GM13976 (cell line): ENCODE data around the gene TBC1D20.
"Not testable (repeated sequence)": the region's sequence is repeated elsewhere in the genome, so short reads cannot be mapped to it uniquely, and the experiment has no call there.

ENCODE experiments used
- DNase-seq: peaks from one replicate; pipeline ENCODE4 v3.0.0; 2012; ENCODE audit warnings: low spot score
- in situ Hi-C: fragments of 300-500 bp; cut with MboI; formaldehyde crosslinking; loops from one replicate; pipeline ENCODE4 v1.12.0; 2022; ENCODE audit warnings: low sequenced_read_pairs, mixed read lengths, inconsistent platforms; ENCODE audit not compliant: unreplicated experiment
- TF ChIP-seq, protein P1 (sequence below): IDR thresholded peaks from 2 replicates; pipeline ENCODE4 v1.5.1; 2012; ENCODE audit warnings: borderline replicate concordance, mild to moderate bottlenecking; ENCODE audit not compliant: insufficient read depth; ENCODE audit errors: extremely low read depth, missing control alignments, control extremely low read depth

TBC1D20 gene

DNA sequence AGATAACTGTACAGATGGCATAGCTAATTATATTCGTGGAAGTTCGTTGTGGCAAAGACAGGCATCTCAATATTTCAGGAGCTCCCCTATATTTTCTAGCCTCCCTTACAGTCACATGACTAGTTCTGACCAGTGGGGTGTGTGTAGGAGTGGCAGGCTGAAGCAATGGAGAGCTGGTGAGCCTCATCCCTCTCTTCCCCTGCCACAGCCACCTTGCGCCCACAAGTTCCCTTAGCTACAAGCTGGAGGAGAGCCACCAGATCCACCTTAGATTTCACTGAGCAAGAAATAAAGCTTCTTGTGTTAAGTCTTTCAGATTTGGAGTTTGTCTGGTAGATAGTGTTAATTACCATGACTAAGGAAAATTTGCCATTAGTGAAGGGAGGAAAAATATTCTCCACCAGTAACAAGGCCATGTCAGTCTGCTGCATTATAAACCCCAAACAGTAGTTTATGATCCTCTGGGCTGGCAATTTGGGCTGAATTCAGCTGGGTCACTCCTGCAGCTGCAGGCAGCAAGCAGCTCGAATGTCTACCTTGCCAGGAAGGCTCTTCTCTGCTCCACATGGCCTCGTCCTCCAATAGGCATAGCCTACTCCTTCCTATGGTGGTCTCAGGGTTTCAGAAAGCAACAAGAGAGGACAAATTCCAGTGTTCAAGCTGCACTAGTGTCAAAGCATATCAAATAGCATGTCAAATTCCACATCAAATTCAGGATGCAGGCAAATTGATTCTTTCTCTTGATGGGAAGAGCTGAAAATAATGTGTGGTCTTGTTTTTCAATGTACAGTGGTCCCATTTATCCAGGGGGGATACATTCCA, 61.7 kb downstream of the TBC1D20 start:
- DNase-seq, result no peak
- in situ Hi-C loops, result no loop called here
- TF ChIP-seq, protein P1, sequence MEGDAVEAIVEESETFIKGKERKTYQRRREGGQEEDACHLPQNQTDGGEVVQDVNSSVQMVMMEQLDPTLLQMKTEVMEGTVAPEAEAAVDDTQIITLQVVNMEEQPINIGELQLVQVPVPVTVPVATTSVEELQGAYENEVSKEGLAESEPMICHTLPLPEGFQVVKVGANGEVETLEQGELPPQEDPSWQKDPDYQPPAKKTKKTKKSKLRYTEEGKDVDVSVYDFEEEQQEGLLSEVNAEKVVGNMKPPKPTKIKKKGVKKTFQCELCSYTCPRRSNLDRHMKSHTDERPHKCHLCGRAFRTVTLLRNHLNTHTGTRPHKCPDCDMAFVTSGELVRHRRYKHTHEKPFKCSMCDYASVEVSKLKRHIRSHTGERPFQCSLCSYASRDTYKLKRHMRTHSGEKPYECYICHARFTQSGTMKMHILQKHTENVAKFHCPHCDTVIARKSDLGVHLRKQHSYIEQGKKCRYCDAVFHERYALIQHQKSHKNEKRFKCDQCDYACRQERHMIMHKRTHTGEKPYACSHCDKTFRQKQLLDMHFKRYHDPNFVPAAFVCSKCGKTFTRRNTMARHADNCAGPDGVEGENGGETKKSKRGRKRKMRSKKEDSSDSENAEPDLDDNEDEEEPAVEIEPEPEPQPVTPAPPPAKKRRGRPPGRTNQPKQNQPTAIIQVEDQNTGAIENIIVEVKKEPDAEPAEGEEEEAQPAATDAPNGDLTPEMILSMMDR, result no peak

DNA sequence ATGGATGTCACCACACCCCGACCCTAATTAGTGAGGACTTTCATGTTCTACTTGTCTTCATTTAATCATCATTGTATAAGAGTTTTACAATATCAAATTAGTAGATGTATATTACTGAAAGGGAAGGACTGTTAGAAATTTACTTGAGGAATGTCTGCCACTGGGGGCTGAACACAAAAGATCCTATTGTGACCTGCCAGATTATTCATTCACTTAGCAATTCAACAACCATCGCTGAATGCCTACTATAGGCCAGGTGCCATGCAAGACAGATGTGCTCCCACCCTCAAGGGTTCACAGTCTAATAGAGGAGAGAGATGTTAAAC, 62.2 kb downstream of the TBC1D20 start:
- TF ChIP-seq, protein P1, result no peak
- in situ Hi-C loops, result no loop called here
- no peak for DNase-seq

DNA sequence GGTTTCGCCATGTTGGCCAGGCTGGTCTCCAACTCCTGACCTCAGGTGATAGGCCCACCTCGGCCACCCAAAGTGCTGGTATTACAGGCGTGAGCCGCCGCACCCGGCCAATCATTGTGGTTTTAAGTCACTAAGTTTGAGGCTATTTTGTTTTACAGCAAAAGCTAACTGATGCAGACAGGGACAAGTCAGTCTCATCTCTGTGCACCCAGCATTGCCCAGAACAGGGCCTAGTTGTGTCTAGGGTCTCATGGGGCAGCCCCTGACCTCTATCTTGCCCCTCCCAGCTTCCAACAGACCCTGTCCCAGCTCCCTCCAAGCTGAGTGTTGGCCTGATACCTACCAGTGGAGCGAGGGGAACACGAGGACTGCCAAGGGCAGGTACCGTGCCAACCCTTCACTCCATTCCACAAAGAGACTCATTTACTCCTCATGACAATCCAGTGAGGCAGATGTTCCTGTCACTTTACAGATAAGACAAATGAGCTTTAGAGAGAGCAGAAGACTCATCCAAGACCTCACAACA, 63.1 kb downstream of the TBC1D20 start:
- in situ Hi-C loops, result no loop called here
- TF ChIP-seq, protein P1, result no peak
- DNase-seq, result no peak

DNA sequence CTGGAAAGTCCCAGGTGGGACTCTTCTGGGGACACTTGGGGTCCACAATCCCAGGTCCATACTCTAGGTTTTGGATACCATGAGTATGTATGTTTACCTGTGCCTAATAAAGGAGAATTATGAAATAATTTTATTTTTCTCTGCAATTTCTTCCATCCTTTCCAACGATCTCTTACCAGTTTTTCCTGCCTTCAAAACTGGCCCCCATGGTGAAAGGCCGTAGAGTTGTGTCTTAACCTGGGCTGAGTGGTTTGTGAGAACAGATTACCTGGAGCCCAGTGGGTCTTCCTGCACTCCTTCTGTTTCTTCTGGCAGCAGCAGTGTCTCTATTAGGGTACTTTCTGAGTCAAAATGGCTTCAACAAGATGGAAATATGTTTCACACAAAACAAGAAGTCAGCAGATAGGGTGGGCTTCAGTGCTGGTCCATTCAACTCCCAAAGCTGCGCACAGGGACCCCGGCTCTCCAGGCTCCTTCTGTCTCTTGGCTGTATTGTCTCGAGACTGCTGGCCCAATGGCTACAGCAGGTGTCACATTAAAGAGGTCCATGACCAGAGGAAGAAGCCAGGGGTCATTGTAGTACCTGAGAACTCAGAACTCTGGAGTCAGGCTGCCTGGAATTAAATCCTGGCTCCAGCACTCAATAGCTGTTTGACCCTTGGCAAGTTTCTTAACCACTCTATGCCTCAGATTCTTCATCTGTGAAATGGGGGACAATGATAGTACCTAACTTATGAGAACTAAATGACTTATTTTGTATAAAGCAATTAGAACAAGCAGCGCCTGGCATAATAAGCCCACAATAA, 64.7 kb downstream of the TBC1D20 start:
- in situ Hi-C loops, result no loop called here
- TF ChIP-seq, protein P1, result no peak
- DNase-seq, result no peak

DNA sequence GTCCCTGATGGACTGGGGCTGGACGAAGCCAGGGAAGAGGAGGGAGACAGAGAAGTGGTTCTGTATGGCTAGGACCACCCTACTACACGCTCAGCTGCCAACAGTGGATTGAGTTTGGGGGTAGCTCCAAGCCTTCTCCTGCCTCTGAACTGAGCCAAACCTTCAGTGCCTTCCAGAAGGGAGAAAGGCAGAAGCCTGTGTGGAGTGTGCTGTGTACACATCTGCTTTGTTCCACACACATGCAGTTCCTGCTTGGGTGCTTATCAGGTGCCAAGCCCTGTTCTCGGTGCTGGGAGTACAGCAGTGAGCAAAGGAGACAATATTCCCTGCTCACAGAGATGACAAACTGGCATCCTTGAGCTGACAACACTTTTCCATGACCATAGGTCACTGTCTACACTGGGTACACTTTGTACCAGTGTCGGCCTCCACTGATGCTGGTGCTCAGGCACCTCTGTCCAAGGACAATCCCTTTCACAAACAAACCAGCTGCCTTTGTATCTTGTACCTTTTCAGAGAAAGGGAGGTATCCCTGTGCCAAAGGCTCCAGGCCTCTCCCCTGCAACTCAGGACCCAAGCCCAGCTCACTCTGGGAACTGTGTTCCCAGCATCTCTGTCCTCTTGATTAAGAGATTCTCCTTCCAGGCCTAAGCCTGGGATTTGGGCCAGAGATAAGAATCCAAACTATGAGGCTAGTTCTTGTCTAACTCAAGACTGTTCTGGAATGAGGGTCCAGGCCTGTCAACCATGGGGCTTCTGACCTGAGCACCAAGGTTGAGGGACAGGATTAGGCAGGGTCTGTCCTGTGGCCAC, 65.5 kb downstream of the TBC1D20 start:
- TF ChIP-seq, protein P1, result no peak
- in situ Hi-C loops, result no loop called here
- no peak for DNase-seq

DNA sequence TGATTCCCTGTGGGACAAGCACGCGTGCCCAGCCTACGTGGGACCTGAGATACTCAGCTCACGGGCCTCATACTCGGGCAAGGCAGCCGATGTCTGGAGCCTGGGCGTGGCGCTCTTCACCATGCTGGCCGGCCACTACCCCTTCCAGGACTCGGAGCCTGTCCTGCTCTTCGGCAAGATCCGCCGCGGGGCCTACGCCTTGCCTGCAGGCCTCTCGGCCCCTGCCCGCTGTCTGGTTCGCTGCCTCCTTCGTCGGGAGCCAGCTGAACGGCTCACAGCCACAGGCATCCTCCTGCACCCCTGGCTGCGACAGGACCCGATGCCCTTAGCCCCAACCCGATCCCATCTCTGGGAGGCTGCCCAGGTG, 66.1 kb downstream of the TBC1D20 start:
- TF ChIP-seq, protein P1, result no peak
- in situ Hi-C loops, result no loop called here
- DNase-seq, result no peak

DNA sequence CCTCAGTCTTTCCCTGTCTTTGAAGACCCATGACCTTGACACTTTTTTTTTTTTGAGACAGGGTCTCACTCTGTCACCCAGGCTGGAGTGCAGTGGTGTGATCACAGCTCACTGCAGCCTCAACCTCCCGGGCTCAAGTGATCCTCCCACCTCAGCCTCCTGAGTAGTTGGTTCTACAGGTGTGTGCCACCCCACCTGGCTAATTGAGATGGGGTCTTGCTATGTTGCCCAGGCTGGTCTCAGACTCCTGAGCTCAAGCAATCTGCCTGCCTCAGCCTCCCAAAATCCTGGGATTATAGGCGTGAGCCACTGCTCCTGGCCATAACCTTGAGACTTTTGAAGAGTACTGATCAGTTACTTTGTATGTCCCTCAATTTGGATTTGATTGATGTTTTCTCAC, 69.0 kb downstream of the TBC1D20 start:
- DNase-seq, in situ Hi-C loops: not testable (repeated sequence)
